Prostate gland (tissue), 2 donors: ENCODE results near the gene ANXA8L1. TPM values are rescaled to one million over a fixed set of nuclear protein-coding genes. Genes with fewer than 3 reads are reported as not detected.
"Not testable (repeated sequence)": the region's sequence is repeated elsewhere in the genome, so short reads cannot be mapped to it uniquely, and the experiment has no call there.

Source experiments
- DNase-seq: peaks from one replicate; pipeline ENCODE4 v3.0.0-alpha.2; 2019; ENCODE audit warnings: low spot score
- H3K27ac ChIP-seq, 2 donors: fragments of 200-600 bp; sonication (generic); 2 replicates each; pipeline ENCODE4 v1.5.1; 2017 to 2019
- H3K27me3 ChIP-seq: fragments of 200-600 bp; sonication (generic); replicated peaks from 2 replicates; pipeline ENCODE4 v1.5.1; 2019; ENCODE audit not compliant: insufficient read depth
- H3K36me3 ChIP-seq, 2 donors: fragments of 200-600 bp; sonication (generic); 1 replicate in 1 of 2; 2 replicates in 1 of 2; pipeline versions ENCODE4 v1.5.1 to v1.8.1; 2017 to 2019
- H3K4me1 ChIP-seq: fragments of 200-600 bp; sonication (generic); replicated peaks from 2 replicates; pipeline ENCODE4 v1.5.1; 2019
- H3K4me3 ChIP-seq, 2 donors: fragments of 200-600 bp; sonication (generic); 2 replicates each; pipeline ENCODE4 v1.5.1; 2017 to 2019
- H3K9me3 ChIP-seq: fragments of 200-600 bp; sonication (generic); 2 replicates; pipeline ENCODE4 v1.5.1; 2017
- WGBS: methylation state at CpG from one replicate; pipeline ENCODE4 v1.1.5; 2018; 5-methylcytosine and 5-hydroxymethylcytosine counted together
- intact Hi-C: fragments of 100-400 bp; cut with DNase I; formaldehyde crosslinking; loops from one replicate; pipeline ENCODE4 v1.14.2; 2022
- total RNA-seq, 2 donors: library from RNA; depleted of rRNA; stranded (reverse); fragments of >200 nt; gene quantifications; one replicate each; pipeline ENCODE4 v1.1.0, GENCODE V29; 2016

The ANXA8L1 gene
- total RNA-seq, 2 donors from 2014 or later = 12.3 to 15.0 TPM

DNA sequence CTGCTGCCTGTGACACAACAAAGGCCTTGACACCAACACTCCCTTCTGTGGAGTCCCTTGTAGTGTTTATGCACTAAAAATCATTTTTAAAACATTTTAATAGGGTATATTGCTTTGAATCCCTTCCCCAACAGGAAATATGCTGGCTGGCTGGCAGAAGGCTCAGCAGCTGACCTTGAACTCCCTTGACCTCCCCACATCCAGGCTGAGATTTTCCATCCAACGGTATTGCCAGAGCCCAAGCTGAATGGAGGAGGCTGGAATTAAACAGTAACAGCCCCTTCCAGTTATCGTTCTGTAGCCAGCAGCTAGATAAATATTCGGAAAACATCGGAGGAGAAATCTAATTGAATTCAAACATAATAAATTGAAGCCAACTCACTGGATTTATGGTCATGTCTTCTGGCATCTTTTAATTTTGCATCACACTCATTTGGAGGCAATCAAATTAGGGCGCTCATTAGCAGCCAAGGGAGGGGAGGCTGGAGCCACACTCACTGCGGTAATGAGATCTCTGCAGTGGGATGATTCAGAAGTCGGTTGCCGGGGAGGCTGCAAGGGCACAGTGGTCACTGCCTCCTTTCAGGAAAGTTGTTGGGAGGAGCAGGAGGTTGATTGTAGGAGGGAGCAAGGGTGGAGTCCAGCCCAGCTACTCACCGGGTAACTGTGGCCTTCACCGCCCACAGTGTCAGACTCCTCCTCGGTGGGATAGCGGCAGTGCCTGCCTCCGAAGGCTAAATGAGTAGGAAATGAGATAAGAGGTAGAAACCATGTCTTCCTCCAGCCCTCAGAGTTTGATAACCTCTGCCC lies 44.2 kb downstream of the ANXA8L1 start:
- DNase-seq, H3K4me3 ChIP-seq, H3K4me1 ChIP-seq, H3K27ac ChIP-seq, H3K27me3 ChIP-seq, H3K36me3 ChIP-seq, intact Hi-C loops, H3K9me3 ChIP-seq: not testable (repeated sequence)
- WGBS = 31% methylated on average over 3 of the region's 13 CpGs

DNA sequence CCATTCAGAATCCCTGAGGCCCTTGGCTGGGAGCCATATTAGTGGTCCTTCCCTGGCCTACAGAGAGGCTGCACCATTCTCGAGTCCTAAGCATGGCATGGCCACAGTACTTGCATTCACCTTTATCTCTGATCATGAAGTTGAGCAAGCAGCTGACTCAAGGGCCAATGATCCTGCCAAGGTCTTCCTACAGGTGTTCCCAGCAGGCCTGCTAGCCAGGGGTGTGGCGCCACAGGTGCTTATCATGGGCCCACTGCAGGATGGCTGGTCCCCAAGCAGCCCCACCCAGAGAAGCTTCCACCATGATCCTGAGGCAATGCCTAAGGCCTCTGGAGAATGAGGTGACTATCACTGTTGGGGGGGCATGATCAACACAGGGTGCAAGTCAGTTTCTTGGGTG lies 48.0 kb downstream of the ANXA8L1 start:
- no CpG with 5 or more reads among the region's 2 CpGs for WGBS
- DNase-seq, H3K36me3 ChIP-seq, H3K27ac ChIP-seq, H3K4me1 ChIP-seq, H3K9me3 ChIP-seq, H3K27me3 ChIP-seq, H3K4me3 ChIP-seq, intact Hi-C loops: not testable (repeated sequence)

- no CpG with 5 or more reads among the region's 4 CpGs for WGBS
- DNase-seq = not testable (repeated sequence)
Measured at GRCh38 chr10:46440942-46441341, 65.4 kb downstream of the ANXA8L1 start.

More at GRCh38 chr10:46440942-46441341, 65.4 kb downstream of the ANXA8L1 start:
- H3K9me3 ChIP-seq, H3K36me3 ChIP-seq, H3K4me1 ChIP-seq, H3K27me3 ChIP-seq, H3K27ac ChIP-seq, H3K4me3 ChIP-seq, intact Hi-C loops: not testable (repeated sequence)

Other genes starting within 250 kb of the ANXA8L1 start
- gene ANTXRL, start 88.8 kb upstream of the ANXA8L1 start, total RNA-seq = 1 to 10 TPM in 1 of 2 donors, not detected in 1; 3.4 TPM
- 1 to 10 TPM; 3.1 to 6.6 TPM for gene NPY4R, start 90.2 kb downstream of the ANXA8L1 start, total RNA-seq
- 10 to 100 TPM in 1 of 2 donors, 1 to 10 TPM in 1; 4.3 to 16.9 TPM for gene GPRIN2, start 180.9 kb downstream of the ANXA8L1 start, total RNA-seq
- gene SYT15, start 203.4 kb downstream of the ANXA8L1 start, total RNA-seq = 1 to 10 TPM; 1.6 to 7.0 TPM